HG03571 (cell line): ENCODE measurements around the gene UBC.
"Not testable (repeated sequence)": the region's sequence is repeated elsewhere in the genome, so short reads cannot be mapped to it uniquely, and the experiment has no call there.

Experiments used
- ATAC-seq: cut with Tn5 transposase; IDR thresholded peaks from one replicate; pipeline ENCODE4 v1.9.1; 2021; ENCODE audit not compliant: unreplicated experiment

The UBC gene

DNA sequence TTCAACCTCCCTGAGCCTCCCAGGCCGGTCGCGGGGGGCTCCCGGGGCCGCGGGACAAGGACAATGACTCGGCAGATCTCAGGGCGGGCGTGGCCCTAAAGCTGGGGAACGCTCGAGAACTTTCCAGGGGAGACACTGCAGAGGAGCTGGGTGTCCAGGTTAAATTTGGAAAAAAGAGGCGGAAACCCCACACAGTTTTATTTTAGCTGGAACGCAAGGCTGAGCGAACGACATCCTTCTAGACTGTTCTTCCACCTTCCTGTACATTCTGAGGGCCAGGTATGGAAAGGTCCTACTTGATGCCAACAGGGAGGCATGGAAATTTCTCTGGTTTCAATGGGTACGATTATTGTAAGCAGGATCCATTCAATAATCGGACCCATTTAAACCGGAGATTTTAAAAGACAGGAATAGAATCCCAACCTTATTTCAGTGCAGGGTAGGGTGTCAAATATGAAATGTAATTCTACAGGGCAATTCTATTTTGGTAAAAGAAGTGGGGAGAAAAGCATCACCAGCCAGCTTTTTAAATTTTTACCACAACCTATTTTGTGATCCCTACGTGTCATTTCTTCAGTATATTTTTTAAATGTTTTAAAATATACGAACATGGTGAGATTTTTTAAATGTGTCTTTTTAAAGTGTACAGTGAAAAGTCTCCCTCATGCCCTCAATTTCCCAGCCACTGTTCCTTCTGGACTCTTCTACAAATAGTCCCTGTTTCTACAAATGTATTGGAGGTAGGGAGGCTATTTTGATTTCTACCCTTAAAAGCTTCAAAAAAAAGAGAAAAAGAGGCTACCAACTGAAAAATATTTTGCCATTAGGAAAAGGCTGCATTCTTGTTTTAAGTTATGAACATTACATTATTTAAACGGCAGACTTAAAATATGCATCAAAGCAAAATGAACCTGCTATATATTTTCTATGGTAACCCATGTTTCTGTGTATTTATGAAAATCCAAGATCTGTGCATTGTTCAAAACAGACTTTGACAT is 1.1 kb upstream of the UBC start:
- ATAC-seq, result peak; percentile 2

DNA sequence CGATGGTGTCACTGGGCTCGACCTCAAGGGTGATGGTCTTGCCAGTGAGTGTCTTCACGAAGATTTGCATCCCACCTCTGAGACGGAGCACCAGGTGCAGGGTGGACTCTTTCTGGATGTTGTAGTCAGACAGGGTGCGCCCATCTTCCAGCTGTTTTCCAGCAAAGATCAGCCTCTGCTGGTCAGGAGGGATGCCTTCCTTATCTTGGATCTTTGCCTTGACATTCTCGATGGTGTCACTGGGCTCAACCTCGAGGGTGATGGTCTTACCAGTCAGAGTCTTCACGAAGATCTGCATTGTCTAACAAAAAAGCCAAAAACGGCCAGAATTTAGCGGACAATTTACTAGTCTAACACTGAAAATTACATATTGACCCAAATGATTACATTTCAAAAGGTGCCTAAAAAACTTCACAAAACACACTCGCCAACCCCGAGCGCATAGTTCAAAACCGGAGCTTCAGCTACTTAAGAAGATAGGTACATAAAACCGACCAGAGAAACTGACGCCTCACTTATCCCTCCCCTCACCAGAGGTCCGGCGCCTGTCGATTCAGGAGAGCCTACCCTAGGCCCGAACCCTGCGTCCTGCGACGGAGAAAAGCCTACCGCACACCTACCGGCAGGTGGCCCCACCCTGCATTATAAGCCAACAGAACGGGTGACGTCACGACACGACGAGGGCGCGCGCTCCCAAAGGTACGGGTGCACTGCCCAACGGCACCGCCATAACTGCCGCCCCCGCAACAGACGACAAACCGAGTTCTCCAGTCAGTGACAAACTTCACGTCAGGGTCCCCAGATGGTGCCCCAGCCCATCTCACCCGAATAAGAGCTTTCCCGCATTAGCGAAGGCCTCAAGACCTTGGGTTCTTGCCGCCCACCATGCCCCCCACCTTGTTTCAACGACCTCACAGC is 717 bp downstream of the UBC start:
- no peak for ATAC-seq

DNA sequence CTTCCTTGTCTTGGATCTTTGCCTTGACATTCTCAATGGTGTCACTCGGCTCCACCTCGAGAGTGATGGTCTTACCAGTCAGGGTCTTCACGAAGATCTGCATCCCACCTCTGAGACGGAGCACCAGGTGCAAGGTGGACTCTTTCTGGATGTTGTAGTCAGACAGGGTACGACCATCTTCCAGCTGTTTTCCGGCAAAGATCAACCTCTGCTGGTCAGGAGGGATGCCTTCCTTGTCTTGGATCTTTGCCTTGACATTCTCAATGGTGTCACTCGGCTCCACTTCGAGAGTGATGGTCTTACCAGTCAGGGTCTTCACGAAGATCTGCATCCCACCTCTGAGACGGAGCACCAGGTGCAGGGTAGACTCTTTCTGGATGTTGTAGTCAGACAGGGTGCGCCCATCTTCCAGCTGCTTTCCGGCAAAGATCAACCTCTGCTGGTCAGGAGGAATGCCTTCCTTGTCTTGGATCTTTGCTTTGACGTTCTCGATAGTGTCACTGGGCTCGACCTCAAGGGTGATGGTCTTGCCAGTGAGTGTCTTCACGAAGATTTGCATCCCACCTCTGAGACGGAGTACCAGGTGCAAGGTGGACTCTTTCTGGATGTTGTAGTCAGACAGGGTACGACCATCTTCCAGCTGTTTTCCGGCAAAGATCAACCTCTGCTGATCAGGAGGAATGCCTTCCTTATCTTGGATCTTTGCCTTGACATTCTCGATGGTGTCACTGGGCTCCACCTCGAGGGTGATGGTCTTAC is 1.7 kb downstream of the UBC start:
- ATAC-seq, result not testable (repeated sequence)

DNA sequence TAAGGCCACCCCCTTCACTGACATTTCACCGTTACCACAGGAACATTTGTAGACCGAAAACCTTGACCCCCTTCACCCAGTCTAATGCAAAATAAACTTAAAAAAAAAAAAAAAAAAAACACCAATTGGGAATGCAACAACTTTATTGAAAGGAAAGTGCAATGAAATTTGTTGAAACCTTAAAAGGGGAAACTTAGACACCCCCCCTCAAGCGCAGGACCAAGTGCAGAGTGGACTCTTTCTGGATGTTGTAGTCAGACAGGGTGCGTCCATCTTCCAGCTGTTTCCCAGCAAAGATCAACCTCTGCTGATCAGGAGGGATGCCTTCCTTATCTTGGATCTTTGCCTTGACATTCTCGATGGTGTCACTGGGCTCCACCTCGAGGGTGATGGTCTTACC is 2.9 kb downstream of the UBC start:
- ATAC-seq, result not testable (repeated sequence)

DNA sequence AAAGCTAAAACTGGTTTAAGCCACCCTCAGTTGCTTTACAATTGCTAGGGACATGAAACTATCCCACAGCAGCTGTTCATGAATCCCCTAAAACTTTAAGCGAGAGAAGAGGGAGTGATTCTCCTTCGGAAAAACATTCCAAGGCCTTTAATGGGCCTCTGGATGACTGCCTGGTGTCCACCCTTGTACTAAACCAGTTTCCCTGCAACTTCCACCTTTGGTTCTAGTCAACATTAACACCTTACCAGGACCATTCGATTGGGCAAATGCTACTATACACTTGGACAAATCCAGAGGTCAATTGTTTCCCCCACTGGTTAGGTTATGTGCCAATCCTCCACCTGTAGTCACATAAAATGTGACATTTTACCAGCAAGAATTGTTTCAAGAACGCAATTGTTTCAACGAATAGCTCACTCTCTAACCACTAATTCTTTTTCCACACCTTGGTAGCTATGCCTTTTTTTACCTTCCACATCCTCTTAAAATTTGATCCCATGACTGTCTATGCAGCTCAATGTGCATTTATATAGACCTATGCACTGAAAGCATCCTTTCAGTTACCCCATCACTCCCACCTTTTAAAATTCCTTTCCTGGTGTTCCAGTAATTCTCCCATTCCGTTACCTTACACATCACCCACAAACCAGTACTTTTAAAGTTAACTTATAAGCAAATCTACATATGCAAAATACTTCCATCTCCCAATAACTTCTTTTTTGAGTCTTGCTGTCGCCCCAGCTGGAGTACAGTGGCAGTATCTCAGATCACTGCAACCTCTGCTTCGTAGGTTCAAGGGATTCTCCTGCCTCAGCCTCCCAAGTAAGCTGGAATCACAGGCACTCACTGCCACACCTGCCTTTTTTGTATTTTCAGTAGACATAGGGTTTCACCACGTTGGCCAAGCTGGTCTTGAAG is 3.6 kb downstream of the UBC start:
- ATAC-seq, result no peak

DNA sequence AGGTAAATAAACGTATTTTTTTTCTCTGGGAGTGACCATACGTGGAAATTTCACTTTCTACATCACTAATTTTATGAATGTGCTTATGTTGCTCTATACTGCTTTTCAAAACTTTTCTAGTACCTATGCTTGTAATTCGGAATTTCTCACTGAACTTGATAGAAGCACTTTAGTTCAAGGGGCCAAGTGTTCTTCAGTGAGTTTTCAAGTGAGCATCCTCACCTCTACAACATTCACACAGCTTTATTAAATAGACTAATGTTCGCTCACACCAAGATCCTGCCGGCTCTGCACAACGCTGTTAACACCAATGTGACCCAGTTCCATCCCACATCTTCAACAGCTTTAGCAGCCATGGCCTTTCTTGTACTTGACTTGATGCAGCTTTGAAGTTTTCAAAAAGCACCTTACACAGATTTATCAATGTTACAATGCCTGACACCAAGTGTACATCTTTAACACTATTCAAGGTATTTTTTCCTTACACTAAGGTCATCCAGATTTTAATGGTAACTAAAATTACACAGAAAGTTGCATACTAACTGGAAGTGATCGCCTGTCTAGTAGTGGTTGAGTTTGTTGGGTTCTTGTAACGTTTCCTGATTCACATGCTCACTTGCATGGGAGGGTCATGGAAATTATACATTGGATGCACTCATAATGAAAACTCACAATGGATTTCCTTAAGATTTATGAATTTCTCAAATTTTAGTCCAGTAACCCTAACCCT is 4.5 kb downstream of the UBC start:
- no peak for ATAC-seq

DNA sequence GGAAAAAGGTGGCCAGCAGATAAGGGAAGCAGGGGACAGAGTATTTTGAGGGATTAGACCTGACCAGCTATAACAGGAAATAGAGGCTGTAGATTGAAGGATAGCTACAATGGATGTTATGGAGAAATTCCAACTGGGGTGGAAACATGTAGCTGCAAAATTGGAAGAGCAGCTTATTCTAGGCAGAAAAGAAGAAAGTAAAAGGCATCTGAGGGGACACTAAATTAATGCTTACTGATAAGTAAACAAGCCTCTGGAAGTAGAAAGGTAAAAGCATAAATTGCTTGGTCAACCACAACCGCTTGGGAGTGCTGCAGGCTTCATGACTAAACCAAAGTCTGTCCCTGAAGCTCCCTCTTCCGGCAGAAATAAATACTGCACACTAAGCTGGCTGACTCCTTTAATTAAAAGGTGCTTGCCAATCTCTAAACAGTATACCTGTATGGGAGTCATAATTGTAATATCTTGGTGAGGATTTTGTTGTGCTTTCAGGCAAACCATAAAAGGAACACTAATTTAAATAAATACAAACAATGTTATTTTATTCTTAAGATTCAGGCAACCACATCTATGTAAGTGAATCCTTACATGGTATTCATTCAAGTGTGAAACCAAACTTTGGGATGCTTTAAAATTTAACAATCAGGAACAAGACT is 7.7 kb downstream of the UBC start:
- peak; percentile 52 for ATAC-seq

DNA sequence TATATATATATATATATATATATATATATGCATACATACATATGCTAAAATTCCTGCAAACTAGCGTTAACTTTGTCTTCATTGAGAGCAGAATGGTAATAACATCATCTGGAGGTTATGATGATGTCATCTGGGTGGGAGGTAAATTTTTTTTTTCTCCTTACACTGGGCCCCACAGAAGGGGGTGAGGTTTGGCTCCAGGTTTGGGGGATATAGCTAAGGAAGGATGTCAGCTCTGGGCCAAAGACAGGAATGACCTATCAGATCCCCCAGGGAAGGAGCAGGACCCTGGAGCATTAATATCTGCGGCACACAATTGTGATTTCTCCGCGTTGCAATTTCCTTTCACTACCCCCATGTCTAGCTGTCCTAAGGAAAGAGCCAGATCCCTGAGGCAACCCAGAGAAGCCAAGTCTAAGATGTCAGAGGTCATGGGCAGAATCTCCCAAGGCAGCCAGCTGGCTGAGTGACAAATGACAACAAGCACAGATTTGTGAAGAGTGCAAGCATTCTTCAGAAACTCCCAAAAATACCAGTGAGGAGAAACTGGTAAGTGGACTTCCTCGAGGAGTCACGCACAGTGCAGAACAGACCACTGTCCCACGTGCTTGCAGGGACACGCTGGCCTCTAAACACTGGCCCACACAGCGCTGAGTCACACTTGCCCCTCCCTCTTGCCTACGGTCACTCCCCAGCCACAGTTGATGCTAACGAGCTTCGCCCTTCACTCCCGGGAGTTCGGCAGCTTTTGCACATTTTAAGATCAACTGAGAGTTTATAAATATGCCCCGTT is 9.9 kb downstream of the UBC start:
- no peak for ATAC-seq

DNA sequence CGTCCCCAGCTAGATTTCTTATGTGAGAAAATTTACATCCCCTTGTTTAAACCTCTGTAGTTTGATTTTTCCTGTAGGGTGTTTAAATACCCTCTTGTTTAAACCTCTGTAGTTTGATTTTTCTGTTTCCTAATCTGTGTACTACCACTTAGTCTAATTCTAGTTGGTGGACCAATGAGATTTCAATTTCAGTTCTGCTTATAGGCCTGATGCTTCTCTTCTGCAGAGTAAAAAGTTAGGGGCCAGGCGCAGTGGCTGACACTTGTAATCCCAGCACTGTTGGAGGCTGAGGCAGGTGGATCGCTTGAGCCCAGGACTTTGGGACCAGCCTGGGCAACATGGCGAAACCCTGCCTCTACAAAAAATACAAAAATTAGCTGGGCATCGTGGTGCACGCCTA is 11.5 kb downstream of the UBC start:
- no peak for ATAC-seq

DNA sequence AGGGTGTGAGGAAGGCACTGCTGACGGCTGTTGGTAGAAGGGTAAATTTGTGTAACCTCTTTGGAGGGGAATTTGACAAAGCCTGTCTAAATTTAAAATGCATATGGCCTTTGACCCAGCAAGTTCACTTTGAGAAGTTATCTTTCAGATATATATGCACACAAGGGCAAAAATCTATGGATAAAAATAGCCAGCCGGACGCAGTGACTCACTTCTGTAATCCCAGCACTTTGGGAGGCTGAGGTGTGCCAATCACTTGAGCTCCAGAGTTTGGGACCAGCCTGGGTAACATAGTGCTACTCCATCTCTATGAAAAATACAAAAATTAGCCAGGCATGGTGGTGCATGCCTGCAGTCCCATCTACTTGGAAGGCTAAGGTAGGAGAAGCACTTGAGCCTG is 13.4 kb downstream of the UBC start:
- no peak for ATAC-seq

DNA sequence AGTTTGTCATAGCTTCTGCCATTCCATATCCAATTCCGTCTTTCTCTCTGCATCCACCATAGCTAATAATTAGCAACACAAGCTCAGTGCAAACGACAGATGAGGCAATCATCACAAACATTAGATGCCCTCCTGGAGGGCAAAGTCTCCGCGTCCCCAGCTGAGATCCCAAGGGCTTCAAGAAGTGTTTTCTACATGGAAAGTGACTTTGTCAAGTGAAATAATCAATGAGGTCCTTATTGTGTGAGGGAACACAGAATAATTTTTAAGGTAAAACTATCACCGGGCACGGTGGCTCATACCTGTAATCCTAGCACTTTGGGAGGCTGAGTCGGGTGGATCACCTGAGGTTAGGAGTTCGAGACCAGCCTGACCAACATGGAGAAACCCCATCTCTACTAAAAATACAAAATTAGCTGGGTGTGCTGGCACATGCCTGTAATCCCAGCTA is 14.1 kb downstream of the UBC start:
- not testable (repeated sequence) for ATAC-seq

DNA sequence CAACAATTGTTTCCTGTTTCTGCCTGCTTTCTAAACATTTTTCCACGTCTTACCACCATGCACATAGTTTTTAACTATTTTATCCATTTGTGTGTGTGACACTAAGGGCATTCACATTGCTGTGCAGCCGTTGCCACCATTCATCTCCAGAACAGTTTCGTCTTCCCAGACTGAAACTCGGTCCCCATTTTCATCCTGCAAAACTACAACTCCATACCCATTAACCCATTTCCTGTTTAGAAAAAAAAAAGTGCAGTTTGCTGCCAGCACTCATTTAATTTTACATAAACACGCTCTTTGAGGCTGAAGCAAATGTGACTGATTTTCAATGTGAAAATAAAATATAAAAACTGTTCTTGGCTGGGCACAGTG is 15.5 kb downstream of the UBC start:
- no peak for ATAC-seq

DNA sequence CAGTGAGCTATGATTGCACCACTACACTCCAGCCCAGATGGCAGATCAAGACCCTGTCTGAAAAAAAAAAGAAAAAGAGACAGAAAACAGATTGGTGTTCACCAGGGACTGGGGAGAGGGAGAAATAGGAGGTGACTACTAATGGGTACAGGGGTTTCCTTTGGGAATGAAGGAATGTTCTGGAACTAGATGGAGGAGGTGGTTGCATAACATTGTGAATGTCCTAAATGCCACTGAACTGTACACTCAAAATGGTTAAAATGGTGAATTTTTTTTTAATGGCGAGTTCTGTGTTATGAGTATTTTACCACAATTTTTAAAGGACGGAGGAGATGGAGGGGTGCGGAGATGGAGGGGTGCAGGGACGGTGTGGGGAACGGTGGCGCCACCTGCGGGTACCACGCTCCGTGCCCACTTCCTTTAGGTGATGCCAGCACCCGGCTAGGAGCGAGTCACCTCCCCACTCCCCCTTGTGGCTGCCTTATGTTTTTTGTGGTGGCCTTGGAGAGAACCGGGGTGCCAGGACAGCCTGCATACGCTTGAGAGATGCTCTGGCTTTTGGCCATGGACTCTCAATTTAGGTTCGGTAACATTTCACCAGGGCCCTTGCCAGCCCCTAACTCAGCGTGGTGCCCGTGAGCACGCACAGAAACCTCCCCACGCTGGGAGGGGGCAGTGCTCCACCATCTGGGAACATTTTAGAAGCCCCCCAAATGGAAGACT is 16.1 kb downstream of the UBC start:
- ATAC-seq, result peak; percentile 46

DNA sequence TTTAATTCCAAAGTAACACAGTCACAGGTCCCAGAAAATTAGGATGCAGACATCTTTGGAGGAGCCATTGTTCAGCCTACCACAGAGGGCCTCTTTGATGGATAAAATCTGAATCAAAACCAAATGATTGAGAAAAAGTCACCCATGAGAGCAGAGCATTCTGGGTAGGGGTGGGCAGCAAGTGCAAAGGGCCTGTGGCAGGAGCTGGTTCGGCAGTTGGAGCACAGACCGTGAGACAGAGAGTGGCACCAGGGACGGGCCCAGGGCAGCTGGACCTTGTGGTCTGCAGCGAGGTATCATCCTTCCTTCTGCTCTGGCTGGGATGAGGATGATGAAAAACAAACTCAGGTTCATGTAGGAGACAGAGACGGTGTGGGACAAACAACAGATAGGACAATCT is 18.0 kb downstream of the UBC start:
- no peak for ATAC-seq

DNA sequence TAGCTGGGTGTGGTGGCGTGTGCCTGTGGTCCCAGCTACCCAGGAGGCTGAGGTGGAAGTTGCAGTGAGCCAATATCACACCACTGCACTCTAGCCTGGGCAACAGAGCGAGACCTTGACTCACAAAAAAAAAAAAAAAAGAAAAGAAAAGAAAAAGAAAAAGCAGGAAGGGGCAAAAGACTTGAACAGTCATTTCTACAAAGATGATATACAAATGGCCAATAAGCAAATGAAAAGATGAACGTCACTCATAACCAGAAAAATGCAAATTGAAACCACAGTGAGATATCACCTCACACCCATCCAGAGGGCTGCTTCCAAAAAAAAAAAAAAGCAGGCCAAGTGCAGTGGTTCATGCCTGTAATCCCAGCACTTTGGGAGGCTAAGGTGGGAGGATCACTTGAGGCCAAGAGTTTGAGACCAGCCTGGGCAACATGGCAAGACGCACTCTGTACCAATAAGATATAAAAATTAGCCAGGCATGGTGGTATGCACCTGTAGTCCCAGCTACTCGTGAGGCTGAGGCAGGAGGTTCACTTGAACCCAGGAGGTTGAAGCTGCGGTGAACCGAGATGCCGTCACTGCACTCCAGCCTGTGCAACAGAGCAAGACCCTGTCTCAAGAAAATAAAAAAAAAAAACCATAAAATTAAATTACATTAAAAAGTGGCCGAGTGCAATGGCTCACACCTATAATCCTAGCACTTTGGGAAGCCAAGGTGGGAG is 20.5 kb downstream of the UBC start:
- no peak for ATAC-seq

DNA sequence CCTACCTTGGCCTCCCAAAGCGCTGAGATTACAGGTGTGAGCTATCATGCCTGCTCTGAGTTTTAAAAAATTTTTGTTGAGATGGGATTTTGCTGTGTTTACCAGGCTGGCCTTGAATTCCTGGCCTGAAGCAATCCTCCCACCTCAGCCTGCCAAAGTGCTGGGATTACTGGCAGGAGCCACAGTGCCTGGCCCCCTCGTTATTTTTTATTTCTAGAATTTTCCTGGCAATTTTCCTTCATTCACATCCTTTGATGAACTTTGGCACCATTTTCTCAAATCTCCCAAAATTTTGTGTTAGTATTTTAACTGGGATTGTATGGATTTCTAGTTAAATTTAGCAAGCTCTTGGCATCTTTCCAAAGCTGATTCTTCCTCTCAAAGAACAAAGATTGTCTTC is 26.2 kb downstream of the UBC start:
- ATAC-seq, result no peak

DNA sequence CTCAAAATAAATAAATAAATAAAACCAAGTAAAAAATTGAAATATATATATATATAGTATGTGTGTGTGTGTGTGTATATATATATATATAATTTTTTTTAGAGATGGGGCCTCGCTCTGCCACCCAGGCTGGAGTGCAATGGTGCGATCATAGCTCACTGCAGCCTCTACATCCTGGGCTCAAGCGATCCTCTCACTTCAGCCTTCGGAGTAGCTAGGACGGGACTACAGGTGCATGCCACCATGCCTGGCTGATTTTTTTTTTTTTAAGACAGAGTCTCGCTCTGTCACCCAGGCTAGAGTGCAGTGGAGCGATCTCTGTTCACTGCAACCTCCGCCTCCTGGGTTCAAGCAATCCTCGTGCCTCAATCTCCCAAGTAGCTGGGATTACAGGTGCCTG is 26.7 kb downstream of the UBC start:
- not testable (repeated sequence) for ATAC-seq
